Measurements from ENCODE around the gene HOXD13.

HOXD13 gene

GRCh38 chr2:176091329-176092258 lies 927 bp upstream of the HOXD13 start:
- TF ChIP-seq POLR2AphosphoS5 (IDR thresholded peaks at IDR 0.05; ENCODE audit: low read depth, low read length) (no peak), TAF1 (IDR thresholded peaks at IDR 0.05; ENCODE audit: borderline replicate concordance, insufficient read depth, low read length) (no peak), REST (IDR thresholded peaks at IDR 0.05; ENCODE audit: insufficient read depth in 1 of 2, low read depth in 2 of 2, low read length in 2 of 2) (no peak), FOXP2 (optimal IDR thresholded peaks at IDR 0.05; ENCODE audit: borderline replicate concordance, extremely low read depth, extremely low read length, insufficient read depth) (no peak), SIN3A (IDR thresholded peaks at IDR 0.05; ENCODE audit: borderline replicate concordance, insufficient read depth, low read length) (no peak)

GRCh38 chr2:176093145-176093897 lies 800 bp downstream of the HOXD13 start:
- TF ChIP-seq REST (IDR thresholded peaks at IDR 0.05; ENCODE audit: insufficient read depth in 1 of 2, low read depth in 2 of 2, low read length in 2 of 2) (no peak), SIN3A (IDR thresholded peaks at IDR 0.05; ENCODE audit: borderline replicate concordance, insufficient read depth, low read length) (no peak), POLR2AphosphoS5 (IDR thresholded peaks at IDR 0.05; ENCODE audit: low read depth, low read length) (no peak), FOXP2 (optimal IDR thresholded peaks at IDR 0.05; ENCODE audit: borderline replicate concordance, extremely low read depth, extremely low read length, insufficient read depth) (no peak), TAF1 (IDR thresholded peaks at IDR 0.05; ENCODE audit: borderline replicate concordance, insufficient read depth, low read length) (no peak)

- no peak for TF ChIP-seq TAF1 (IDR thresholded peaks at IDR 0.05; ENCODE audit: borderline replicate concordance, insufficient read depth, low read length)
- TF ChIP-seq REST (IDR thresholded peaks at IDR 0.05; ENCODE audit: insufficient read depth in 1 of 2, low read depth in 2 of 2, low read length in 2 of 2), result no peak
- TF ChIP-seq FOXP2 (optimal IDR thresholded peaks at IDR 0.05; ENCODE audit: borderline replicate concordance, extremely low read depth, extremely low read length, insufficient read depth), result no peak
- no peak for TF ChIP-seq SIN3A (IDR thresholded peaks at IDR 0.05; ENCODE audit: borderline replicate concordance, insufficient read depth, low read length)
- TF ChIP-seq POLR2AphosphoS5 (IDR thresholded peaks at IDR 0.05; ENCODE audit: low read depth, low read length), result no peak
Observed at GRCh38 chr2:176093898-176094249, 1.4 kb downstream of the HOXD13 start.

GRCh38 chr2:176094349-176094748 lies 1.8 kb downstream of the HOXD13 start:
- TF ChIP-seq POLR2AphosphoS5 (IDR thresholded peaks at IDR 0.05; ENCODE audit: low read depth, low read length) (no peak), TAF1 (IDR thresholded peaks at IDR 0.05; ENCODE audit: borderline replicate concordance, insufficient read depth, low read length) (no peak), SIN3A (IDR thresholded peaks at IDR 0.05; ENCODE audit: borderline replicate concordance, insufficient read depth, low read length) (no peak), FOXP2 (optimal IDR thresholded peaks at IDR 0.05; ENCODE audit: borderline replicate concordance, extremely low read depth, extremely low read length, insufficient read depth) (no peak), REST (IDR thresholded peaks at IDR 0.05; ENCODE audit: insufficient read depth in 1 of 2, low read depth in 2 of 2, low read length in 2 of 2) (no peak)

Data from PFSK-1 (cell line).